SJCRH30 (cell line): ENCODE results near the gene SIGLEC5. TPM values are rescaled to one million over a fixed set of nuclear protein-coding genes. Genes with fewer than 3 reads are reported as not detected.

Source experiments
- DNase-seq, 2 experiments: peaks; one replicate each; pipeline ENCODE4 v3.0.0-alpha.2; 2015 to 2020
- H3K27ac ChIP-seq: fragments of 250-450 bp; sonication (Bioruptor Pico); 2 replicates; pipeline ENCODE4 v1.5.1; 2020; ENCODE audit warnings: mild to moderate bottlenecking, moderate library complexity
- H3K27me3 ChIP-seq: fragments of 250-450 bp; sonication (Bioruptor Pico); 2 replicates; pipeline ENCODE4 v1.5.1; 2020; ENCODE audit warnings: mild to moderate bottlenecking, moderate library complexity
- H3K36me3 ChIP-seq: fragments of 250-450 bp; sonication (Bioruptor Pico); 2 replicates; pipeline ENCODE4 v1.5.1; 2020; ENCODE audit warnings: mild to moderate bottlenecking, moderate library complexity
- H3K4me1 ChIP-seq: fragments of 250-450 bp; sonication (Bioruptor Pico); 2 replicates; pipeline ENCODE4 v1.5.1; 2020; ENCODE audit warnings: mild to moderate bottlenecking, moderate library complexity
- H3K4me3 ChIP-seq: fragments of 250-450 bp; sonication (Bioruptor Pico); 2 replicates; pipeline ENCODE4 v1.5.1; 2020; ENCODE audit warnings: mild to moderate bottlenecking, moderate library complexity
- H3K9me3 ChIP-seq: fragments of 250-450 bp; sonication (Bioruptor Pico); replicated peaks from 2 replicates; pipeline ENCODE4 v1.5.1; 2020; ENCODE audit warnings: mild to moderate bottlenecking, moderate library complexity
- total RNA-seq: library from RNA; depleted of rRNA; stranded (reverse); fragments of >200 nt; shearing (Covaris generic); gene quantifications from 2 replicates; pipeline ENCODE4 v1.2.3, GENCODE V29; 2014

SIGLEC5 gene
- total RNA-seq, 1 experiment from 2014 or later = not detected

DNA sequence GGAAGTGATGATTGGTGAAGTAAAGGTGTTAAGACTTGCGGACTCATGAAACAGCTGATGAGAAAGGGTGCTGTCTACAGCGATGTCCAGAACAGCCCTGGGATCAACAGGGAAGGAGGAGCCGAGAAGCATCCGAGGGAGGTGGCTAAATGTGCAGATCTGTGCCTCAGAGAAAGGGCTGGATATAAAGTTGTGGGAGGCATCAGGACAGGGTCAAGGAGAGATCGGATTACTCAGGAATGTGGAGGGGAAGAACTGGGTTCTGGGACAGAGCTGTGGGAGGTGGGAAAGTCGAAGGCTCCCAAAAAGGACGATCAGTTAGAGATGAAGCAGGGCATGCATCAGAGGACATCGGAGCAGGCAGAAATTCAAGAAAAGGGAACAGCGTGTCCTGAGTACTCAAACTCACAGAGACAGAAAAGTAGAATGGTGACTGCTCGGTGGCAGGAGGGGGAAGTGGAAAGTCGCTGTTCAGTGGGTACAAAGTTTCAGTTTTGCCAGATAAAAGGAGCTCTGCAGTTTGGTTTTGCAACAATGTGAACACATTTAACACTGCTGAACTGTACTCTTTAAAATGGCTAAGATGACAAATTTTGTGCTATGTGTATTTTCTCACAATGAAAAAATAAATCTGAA, 14.6 kb upstream of the SIGLEC5 start:
- no peaks in the 10 kb centered on the region for H3K9me3 ChIP-seq
- H3K27ac ChIP-seq = no peak overlapping the region
- peaks cover 3% of the 10 kb centered on the region; the same call in 1 of the 2 replicates for H3K27me3 ChIP-seq
- H3K36me3 ChIP-seq = no peaks in the 10 kb centered on the region
- no peak for DNase-seq
- no peaks in the 10 kb centered on the region for H3K4me1 ChIP-seq
- no peak overlapping the region for H3K4me3 ChIP-seq

DNA sequence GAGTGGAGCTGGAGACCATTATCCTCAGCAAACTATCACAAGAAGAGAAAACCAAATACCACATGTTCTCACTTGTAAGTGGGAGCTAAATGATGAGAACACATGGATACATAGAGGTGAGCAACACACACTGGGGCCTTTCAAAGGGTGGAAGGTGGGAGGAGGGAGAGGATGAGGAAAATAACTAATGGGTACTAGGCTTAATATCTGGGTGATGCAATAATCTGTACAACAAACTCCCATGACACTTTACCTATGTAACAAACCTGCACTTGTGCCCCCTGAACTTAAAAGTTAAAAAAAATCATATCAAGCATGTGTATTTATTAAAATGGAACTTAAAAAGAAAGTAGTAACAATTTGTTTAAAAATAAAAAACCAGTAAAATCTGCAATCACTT, 11.4 kb upstream of the SIGLEC5 start:
- Histone ChIP-seq H3K4me1 (no peaks in the 10 kb centered on the region), H3K36me3 (no peaks in the 10 kb centered on the region), H3K9me3 (no peaks in the 10 kb centered on the region), H3K27ac (no peak overlapping the region), H3K4me3 (no peak overlapping the region), H3K27me3 (no peaks in the 10 kb centered on the region)
- no peak for DNase-seq

DNA sequence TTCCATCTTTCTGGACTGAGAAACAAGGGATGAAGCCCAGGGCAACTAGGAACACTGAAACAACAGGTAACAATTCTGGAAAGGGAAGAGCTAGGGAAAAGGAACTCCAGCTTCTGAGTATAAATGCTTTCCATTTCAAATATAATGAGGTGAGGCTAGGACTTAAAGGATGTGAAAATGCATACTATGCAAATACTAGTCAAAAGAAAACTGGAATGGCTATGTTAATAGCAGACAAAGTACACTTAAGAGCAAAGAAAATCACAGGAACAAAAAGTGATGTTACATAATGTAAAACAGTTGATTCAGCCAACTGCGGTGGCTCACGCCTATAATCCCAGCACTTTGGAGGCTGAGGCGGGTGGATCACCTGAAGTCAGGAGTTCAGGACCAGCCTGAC, 10.2 kb upstream of the SIGLEC5 start:
- no peaks in the 10 kb centered on the region for H3K9me3 ChIP-seq
- H3K27ac ChIP-seq = no peak overlapping the region
- no peaks in the 10 kb centered on the region for H3K36me3 ChIP-seq
- no peaks in the 10 kb centered on the region for H3K27me3 ChIP-seq
- no peak for DNase-seq
- H3K4me3 ChIP-seq = no peak overlapping the region
- H3K4me1 ChIP-seq = no peaks in the 10 kb centered on the region

DNA sequence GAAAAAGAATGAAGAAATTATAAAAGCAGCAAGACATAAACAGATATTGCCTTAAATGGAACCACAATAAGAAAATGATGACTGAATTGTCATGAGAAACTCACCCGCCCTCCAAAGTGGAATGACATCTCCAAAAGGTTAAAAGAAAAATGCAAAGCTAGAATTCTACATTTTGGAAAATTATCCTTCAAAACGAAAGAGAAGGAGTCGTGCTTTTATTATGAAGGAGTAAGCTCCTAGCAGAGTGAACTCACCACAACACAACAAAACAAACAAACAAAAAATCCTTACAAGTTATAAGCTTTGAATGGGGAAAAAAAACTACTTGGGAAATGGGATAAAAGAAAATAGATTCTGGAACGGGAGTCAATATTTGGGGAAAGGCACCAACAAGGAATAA, 9.7 kb upstream of the SIGLEC5 start:
- no peak for DNase-seq
- no peaks in the 10 kb centered on the region for H3K9me3 ChIP-seq
- H3K36me3 ChIP-seq = no peaks in the 10 kb centered on the region
- no peak overlapping the region for H3K27ac ChIP-seq
- H3K4me1 ChIP-seq = no peaks in the 10 kb centered on the region
- H3K4me3 ChIP-seq = no peak overlapping the region
- H3K27me3 ChIP-seq = no peaks in the 10 kb centered on the region

DNA sequence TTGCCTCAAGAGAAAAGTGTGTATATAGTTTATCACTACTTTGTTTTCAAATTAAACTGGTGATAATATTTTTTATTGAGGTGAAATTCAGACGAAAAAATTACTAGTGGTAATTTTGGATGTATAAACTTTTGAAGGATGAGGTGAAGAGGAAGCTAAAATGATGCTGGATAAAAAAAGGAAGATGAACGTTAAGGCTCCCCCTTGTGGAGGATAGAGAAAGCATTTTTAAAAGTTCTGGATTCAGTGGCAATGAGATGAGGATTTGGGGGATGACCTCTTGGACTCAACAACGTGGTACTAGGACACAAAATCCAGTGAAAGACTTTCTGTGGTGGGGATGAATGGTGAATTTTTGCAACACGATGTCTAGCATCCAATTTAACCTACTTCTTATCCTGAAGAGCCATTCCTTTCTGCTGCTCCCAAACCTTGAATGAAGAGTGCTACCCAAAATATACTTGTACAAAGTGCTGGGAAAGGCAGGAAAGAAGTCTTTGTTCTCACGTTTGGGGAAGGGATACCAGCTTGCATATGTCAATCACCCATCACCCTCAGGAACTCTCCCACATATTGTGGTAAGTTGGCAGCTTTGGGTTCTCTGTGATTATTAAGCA, 7.3 kb upstream of the SIGLEC5 start:
- Histone ChIP-seq H3K27me3 (no peaks in the 10 kb centered on the region), H3K4me1 (no peaks in the 10 kb centered on the region), H3K4me3 (no peak overlapping the region), H3K27ac (no peak overlapping the region), H3K36me3 (no peaks in the 10 kb centered on the region), H3K9me3 (no peaks in the 10 kb centered on the region)
- DNase-seq = peak in 1 of 2 experiments; percentile 26

DNA sequence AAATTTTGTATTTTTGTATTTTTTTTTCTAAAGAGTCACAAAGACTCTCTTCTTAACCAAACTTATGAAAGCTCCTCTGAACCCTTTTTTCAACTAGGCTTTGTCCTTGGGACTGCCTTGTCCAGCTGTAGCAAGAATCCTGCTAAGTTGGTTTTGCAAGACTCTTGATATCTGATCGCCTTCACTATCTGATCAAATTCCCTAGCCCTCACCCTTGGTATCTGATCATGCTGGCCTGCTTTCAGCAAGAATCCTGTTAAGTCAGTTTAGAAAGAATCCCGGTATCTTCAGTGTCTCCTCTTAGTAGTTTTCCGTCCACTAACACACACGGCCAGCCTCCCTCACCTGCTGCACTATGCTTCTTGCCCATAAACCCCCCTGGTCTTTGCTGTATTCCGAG, 1.9 kb upstream of the SIGLEC5 start:
- no peaks in the 10 kb centered on the region for H3K4me1 ChIP-seq
- H3K36me3 ChIP-seq = no peaks in the 10 kb centered on the region
- H3K27me3 ChIP-seq = peaks cover 3% of the 10 kb centered on the region; the same call in 1 of the 2 replicates
- DNase-seq = no peak
- no peak overlapping the region for H3K4me3 ChIP-seq
- no peak overlapping the region for H3K27ac ChIP-seq
- H3K9me3 ChIP-seq = no peaks in the 10 kb centered on the region

DNA sequence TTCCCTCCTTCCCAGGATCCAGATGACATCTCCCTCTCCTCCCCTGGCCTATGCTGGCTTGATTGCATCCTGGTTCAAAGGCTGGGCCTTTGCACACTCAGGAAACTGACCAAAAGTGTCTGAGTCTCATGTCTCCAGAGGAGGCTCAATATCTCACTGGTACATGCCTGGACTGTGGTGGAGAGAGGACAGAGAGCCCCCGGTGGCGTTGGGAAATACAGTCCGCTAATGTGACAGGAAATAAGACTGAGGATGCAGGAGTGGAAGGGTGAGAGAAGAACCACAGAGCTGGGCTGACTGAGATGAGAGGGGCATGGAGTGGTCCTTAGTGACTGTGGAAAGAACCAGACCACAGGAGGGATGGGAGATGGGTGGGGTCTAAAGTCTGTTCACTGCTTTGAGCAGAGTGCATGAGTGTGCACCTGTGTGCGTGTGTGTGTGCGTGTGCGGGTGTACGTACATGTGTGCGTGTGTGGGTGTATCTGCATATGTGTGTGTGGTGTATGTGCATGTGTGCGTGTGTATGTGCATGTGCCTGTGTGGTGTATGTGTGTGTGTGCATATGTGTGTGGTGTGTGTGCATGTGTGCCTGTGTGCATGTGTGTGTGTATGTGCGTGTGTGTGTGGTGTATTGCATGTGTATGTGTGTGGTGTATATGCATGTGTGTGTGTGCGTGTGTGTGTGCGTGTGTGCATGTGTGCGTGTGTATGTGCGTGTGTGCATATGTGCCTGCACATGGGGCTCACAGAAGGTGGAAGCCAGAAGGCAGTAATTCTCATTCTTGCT, 1.9 kb downstream of the SIGLEC5 start:
- H3K27ac ChIP-seq = no peak overlapping the region
- H3K4me1 ChIP-seq = no peaks in the 10 kb centered on the region
- H3K4me3 ChIP-seq = no peak overlapping the region
- no peaks in the 10 kb centered on the region for H3K9me3 ChIP-seq
- H3K36me3 ChIP-seq = no peaks in the 10 kb centered on the region
- DNase-seq = no peak
- H3K27me3 ChIP-seq = peaks cover 3% of the 10 kb centered on the region; the same call in 1 of the 2 replicates

DNA sequence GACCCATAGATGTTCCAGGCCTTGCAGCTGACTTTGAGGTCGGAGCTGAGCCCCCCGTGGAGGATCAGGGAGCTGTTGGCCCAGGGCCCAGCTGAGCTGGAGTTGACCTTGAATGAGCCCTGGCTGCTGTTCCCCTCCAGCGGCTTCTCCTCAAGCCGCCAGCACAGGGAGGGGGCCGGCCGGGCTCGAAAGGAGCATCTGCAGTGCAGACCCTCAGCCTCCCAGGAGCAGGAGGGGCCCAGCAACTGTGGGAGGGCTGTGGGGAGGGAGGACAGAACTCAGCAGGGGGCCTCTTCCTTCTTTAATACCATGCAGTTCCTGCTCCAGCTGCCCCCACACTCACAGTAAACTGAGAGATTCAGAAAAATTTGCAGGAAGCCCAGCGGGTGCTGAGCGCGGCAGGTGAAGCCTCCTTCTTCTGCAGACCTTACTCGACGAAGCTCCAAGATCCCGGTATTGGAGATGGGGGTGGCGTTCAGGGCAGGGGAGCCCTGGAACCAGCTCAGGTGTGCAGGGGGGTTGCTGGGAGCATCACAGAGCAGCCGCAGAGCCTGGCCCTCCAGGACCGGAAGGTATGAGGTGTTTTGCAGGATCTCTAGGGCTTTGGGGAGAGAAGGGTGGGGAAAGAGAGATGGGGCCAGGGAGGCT, 2.6 kb downstream of the SIGLEC5 start:
- H3K27ac ChIP-seq = no peak overlapping the region
- no peak for DNase-seq
- no peaks in the 10 kb centered on the region for H3K4me1 ChIP-seq

DNA sequence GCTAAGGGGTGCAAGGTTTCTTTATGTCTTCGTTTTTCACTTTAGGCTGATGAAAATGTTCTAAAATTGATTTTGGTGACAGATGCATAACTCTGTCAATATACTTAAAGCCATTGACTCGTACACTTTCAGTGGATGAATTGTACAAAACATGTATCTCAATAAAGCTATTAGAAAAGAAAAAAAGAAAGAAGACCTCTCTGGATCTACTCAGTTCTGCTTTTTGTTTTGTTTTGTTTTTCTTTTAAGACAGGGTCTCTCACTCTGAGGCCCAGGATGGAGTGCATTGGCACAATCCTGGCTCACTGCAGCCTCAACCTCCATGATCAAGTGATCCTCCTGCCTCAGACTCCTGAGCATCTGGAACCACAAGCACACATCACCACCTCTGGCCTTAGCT, 3.5 kb downstream of the SIGLEC5 start:
- DNase-seq = no peak
- no peak overlapping the region for H3K4me3 ChIP-seq
- no peaks in the 10 kb centered on the region for H3K9me3 ChIP-seq
- H3K4me1 ChIP-seq = no peaks in the 10 kb centered on the region
- no peak overlapping the region for H3K27ac ChIP-seq
- H3K36me3 ChIP-seq = no peaks in the 10 kb centered on the region
- peaks cover 3% of the 10 kb centered on the region; the same call in 1 of the 2 replicates for H3K27me3 ChIP-seq

More for the DNA sequence above, 2.6 kb downstream of the SIGLEC5 start:
- no peaks in the 10 kb centered on the region for H3K9me3 ChIP-seq
- no peaks in the 10 kb centered on the region for H3K36me3 ChIP-seq
- peaks cover 3% of the 10 kb centered on the region; the same call in 1 of the 2 replicates for H3K27me3 ChIP-seq
- H3K4me3 ChIP-seq = no peak overlapping the region

DNA sequence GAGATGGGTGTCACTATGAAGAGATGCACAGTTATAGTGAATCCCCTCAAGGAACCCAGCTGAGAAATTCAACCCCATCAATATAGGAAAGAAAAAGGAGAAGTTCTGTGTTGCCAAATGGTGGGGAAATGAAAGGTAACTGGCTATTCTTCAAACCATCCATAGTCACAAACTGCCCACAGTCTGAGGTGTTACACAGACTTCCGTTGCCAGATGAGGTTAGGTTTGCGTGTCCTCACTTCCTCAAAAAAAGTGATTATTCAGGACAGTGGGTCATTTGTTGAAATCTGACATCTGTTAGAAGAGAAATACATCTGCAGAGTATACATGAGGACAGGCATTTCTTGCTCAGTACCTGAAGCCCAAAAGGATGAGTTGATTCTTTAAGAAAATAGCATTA, 9.0 kb downstream of the SIGLEC5 start:
- H3K4me3 ChIP-seq = no peak overlapping the region
- no peaks in the 10 kb centered on the region for H3K9me3 ChIP-seq
- H3K4me1 ChIP-seq = no peaks in the 10 kb centered on the region
- no peaks in the 10 kb centered on the region for H3K27me3 ChIP-seq
- H3K36me3 ChIP-seq = no peaks in the 10 kb centered on the region
- no peak overlapping the region for H3K27ac ChIP-seq
- DNase-seq = no peak

DNA sequence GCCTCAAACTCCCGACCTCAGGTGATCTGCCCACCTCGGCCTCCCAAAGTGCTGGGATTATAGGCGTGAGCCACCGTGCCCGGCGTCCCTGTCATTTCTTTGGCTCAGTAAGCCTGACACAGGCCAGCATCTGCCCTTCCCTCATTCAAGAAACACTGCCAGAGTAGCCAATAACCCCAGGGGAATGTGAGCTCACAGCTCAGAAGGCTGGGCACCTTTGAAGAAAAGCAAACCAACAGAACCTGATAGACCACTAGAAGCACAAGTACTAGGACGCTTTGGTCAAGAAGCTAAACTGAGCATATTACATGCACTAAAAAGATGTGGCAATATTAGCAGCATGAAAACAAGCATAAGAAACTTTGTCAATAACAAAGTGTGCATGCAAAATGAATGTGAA, 14.2 kb downstream of the SIGLEC5 start:
- H3K4me3 ChIP-seq = no peak overlapping the region
- H3K4me1 ChIP-seq = no peaks in the 10 kb centered on the region
- H3K27me3 ChIP-seq = no peaks in the 10 kb centered on the region
- no peaks in the 10 kb centered on the region for H3K9me3 ChIP-seq
- H3K36me3 ChIP-seq = no peaks in the 10 kb centered on the region
- H3K27ac ChIP-seq = no peak overlapping the region
- DNase-seq = no peak

DNA sequence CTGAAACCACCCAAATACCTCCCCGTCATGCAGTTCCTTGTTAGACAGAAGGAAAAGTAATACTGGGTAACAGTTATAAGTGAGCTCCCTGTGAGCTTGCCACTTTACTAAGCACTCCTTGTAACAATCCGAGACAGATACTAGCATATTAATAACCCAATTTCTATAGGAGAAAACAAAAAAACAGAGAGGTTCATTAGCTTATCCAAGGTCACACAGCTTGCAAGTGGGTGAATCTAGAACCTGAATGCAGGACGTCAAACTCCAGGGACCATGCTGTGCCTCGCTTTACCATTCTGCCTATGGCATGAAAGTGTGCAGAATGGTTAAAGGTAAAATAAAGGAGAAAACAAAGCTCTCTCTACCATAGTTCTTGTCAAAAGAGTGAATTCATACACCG, 15.4 kb downstream of the SIGLEC5 start:
- DNase-seq = no peak
- no peaks in the 10 kb centered on the region for H3K9me3 ChIP-seq
- H3K27ac ChIP-seq = no peak overlapping the region
- no peaks in the 10 kb centered on the region for H3K36me3 ChIP-seq
- no peaks in the 10 kb centered on the region for H3K4me1 ChIP-seq
- H3K27me3 ChIP-seq = no peaks in the 10 kb centered on the region
- no peak overlapping the region for H3K4me3 ChIP-seq

DNA sequence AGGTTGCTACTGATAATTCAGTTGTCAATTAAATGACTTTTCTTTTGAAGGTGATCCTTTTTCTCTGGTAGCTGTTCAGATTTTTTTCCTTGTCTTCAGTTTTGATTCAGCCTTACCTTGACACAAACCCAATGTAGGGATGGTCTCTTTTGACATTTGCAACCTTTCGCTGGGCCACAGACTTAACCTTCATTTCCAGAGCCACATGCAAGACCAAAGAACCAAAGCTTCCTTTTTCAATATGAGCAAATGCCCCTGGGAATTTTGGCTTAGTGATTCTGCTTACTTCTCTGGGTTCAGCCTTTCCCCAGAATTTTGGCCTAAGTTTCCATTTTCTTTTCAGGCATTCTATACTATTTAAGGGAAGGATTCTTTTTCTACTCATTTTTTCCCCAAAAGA, 19.6 kb downstream of the SIGLEC5 start:
- H3K27ac ChIP-seq = no peak overlapping the region
- H3K27me3 ChIP-seq = no peaks in the 10 kb centered on the region
- H3K9me3 ChIP-seq = no peaks in the 10 kb centered on the region
- no peak overlapping the region for H3K4me3 ChIP-seq
- no peak for DNase-seq
- no peaks in the 10 kb centered on the region for H3K36me3 ChIP-seq
- no peaks in the 10 kb centered on the region for H3K4me1 ChIP-seq

DNA sequence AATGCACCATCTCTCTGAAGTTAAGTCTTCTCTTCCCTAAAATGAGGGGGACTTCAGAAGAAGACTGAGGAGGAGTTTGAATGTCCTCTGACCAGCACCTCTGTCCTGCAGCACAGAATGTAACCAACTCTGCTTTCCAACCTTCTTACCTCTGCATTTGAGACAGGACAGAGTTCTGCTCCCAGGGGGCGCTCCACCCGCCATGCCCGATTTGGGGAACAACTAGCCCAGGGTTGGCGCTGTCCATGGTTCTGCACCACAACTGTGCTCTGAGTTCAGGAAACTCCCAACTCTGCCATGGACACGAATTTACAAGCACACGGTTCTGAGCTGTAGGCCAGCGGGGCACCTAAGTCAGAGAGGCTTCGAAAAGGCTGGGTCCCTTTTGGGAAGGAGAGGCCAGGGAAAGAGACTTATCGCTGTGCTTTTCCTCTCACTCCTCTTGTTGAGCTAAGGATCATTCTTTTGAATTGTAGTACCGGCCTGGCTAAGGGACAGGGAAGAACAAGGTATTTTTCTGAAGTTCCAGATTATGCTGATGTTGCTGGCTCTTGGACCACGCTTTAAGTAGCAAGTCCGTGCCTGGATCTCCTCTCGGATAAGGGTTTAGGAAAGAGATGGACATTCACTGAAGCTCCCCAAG, 22.2 kb downstream of the SIGLEC5 start:
- peak; percentile 83 to 86 for DNase-seq
- Histone ChIP-seq H3K36me3 (no peaks in the 10 kb centered on the region), H3K27me3 (no peaks in the 10 kb centered on the region), H3K27ac (no peak overlapping the region), H3K4me3 (no peak overlapping the region), H3K9me3 (no peaks in the 10 kb centered on the region), H3K4me1 (no peaks in the 10 kb centered on the region)

DNA sequence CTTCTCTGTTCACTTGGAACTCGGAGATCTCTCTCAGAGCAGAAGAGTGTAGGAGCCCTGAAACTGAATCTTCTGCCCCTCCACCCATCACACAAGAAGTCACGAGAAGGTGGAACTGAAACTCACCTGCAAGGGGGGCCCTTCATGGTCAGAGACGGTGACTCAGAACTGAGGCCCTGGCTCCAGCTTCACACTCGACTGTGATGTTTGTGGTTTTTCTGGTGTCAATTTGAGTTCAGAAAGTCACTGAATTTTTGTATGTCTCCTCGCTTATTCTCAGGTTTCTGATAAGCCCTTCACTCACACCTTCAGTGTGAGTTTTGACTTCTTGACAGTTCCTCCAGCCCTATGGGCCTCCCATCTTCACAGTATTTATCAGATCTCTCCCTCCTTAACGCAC, 23.1 kb downstream of the SIGLEC5 start:
- H3K4me3 ChIP-seq = no peak overlapping the region
- H3K27ac ChIP-seq = no peak overlapping the region
- no peaks in the 10 kb centered on the region for H3K36me3 ChIP-seq
- H3K27me3 ChIP-seq = no peaks in the 10 kb centered on the region
- H3K4me1 ChIP-seq = no peaks in the 10 kb centered on the region
- no peaks in the 10 kb centered on the region for H3K9me3 ChIP-seq
- no peak for DNase-seq
